Sigmoid colon (tissue), 7 donors: ENCODE results near the gene NR1D1. TPM values are rescaled to one million over a fixed set of nuclear protein-coding genes. Genes with fewer than 3 reads are reported as not detected.
A peak's percentile ranks its signal among the peaks of the same experiment; 100 is the strongest.

Experiments used
- DNase-seq: peaks from one replicate; pipeline ENCODE4 v3.0.0-alpha.2; 2019
- H3K27ac ChIP-seq, 4 donors: fragments of 200-600 bp; sonication (generic); one replicate each; pipeline ENCODE4 v1.5.1; 2016 to 2019; ENCODE audit warnings: mild to moderate bottlenecking in 1 of 4
- H3K27me3 ChIP-seq, 3 donors: fragments of 200-600 bp; sonication (generic); one replicate each; pipeline ENCODE4 v1.5.1; 2019; ENCODE audit warnings: mild to moderate bottlenecking in 1 of 3
- H3K36me3 ChIP-seq, 4 donors: fragments of 200-600 bp; sonication (generic); one replicate each; pipeline ENCODE4 v1.5.1; 2016 to 2019
- H3K4me1 ChIP-seq, 4 donors: fragments of 200-600 bp; sonication (generic); one replicate each; pipeline ENCODE4 v1.5.1; 2017 to 2019
- H3K4me3 ChIP-seq, 4 donors: fragments of 200-600 bp; sonication (generic); one replicate each; pipeline ENCODE4 v1.5.1; 2017 to 2019; ENCODE audit warnings: mild to moderate bottlenecking in 2 of 4, moderate library complexity in 1 of 4
- H3K9me3 ChIP-seq, 4 donors: fragments of 200-600 bp in 3 of 4; sonication (generic) in 3 of 4; one replicate each; pipeline versions ENCODE4 v1.5.1 to v1.6.1; 2013 to 2019
- EP300 ChIP-seq, 4 donors: sonication (generic); formaldehyde crosslinking; IDR thresholded peaks; one replicate each; pipeline ENCODE4 v1.6.1; 2017; ENCODE audit warnings: antibody characterized with exemption in 4 of 4
- POLR2A ChIP-seq, 2 donors: fragments of 450-650 bp; IDR thresholded peaks; one replicate each; pipeline ENCODE4 v1.6.1; 2016; ENCODE audit warnings: antibody characterized with exemption in 2 of 2, mild to moderate bottlenecking in 2 of 2, moderate library complexity in 2 of 2
- POLR2AphosphoS5 ChIP-seq, 4 donors: sonication (generic); formaldehyde crosslinking; IDR thresholded peaks; one replicate each; pipeline ENCODE4 v1.6.1; 2017; ENCODE audit warnings: antibody characterized with exemption in 4 of 4
- WGBS, 2 donors: extraction: QIAGEN DNeasy Blood & Tissue Kit; methylation state at CpG; one replicate each; pipeline ENCODE4 v1.1.7; 2013; 5-methylcytosine and 5-hydroxymethylcytosine counted together
- intact Hi-C: fragments of 100-400 bp; cut with DNase I; formaldehyde crosslinking; loops from one replicate; pipeline ENCODE4 v1.15.1; 2023
- polyA plus RNA-seq, 3 donors: library from polyadenylated mRNA; stranded (reverse); fragments of 200-250 nt; gene quantifications; one replicate each; pipeline ENCODE4 v1.2.3, GENCODE V29; 2013
- total RNA-seq, 4 donors: library from RNA; depleted of rRNA; stranded (reverse); fragments of >200 nt; gene quantifications; one replicate each; pipeline ENCODE4 v1.1.0, GENCODE V29; 2016
- TF ChIP-seq, protein P1 (sequence below), 4 experiments: fragments of 450-650 bp in 3 of 4; fragments of 200-600 bp in 1 of 4; IDR thresholded peaks; one replicate each; pipeline ENCODE4 v1.5.1; 2016 to 2019; ENCODE audit warnings: antibody characterized with exemption in 4 of 4, mild to moderate bottlenecking in 3 of 4, moderate library complexity in 2 of 4
- donor health status: healthy with polysubstance abuse.
- donor health status: Bipolar disorder and iron deficiency.
- donor health status: healthy.

The NR1D1 gene
- total and polyA plus RNA-seq, 7 donors = 4.1 to 12.8 (median 11.4) TPM

DNA sequence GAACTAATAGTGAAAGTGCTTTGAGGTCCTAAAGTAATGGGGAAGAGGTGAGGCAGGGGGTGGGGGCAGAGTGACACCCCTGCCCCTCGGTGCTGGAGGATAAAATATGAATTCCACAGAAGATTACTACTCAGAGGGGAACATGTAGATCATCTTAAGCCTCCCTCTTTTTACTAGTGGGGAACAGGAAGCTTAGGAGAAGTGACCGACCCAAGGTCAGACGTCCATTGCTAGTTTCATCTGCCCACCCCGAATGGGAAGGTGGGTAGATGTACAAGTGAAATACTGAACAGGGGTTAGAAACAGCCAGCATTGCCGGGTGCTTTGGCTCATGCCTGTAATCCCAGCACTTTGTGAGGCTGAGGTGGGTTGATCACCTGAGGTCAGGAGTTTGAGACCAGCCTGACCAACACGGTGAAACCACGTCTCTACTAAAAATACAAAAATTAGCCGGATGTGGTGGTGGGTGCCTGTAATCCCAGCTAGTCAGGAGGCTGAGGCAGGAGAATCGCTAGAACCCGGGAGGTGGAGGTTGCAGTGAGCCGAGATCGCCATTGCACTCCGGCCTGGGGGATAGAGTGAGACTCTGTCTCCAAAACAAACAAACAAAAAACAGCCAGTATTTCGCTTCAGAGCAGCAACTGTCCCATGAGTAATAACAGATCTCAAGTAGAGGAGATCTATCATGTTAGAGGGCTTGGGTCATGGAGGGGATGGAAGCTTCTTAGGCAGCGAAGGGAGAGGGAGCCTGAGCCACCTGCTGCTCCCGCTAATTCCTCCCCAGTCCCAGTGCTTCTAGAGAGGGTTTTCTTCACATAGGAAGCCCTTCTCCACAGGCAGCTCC is 1.2 kb upstream of the NR1D1 start:
- peaks cover 0 to 81% (median 79%) of the 10 kb centered on the region in 4 donors for H3K4me1 ChIP-seq
- H3K27ac ChIP-seq = peak overlapping the region; percentile 97 to 100 (median 98)
- H3K36me3 ChIP-seq = peaks cover 4 to 8% (median 7%) of the 10 kb centered on the region in 4 donors
- intact Hi-C loops = loop anchor here (5.0 kb wide), 1 partner anchor 241 kb away; no protein-coding TSS in a partner anchor
- H3K4me3 ChIP-seq = peak overlapping the region in 2 of 4 donors; percentile 85 to 96
- peak; percentile 64 for DNase-seq
- 71 to 77% methylated on average over 16 of the region's 16 CpGs for WGBS, 2 donors
- H3K27me3 ChIP-seq = no peaks in the 10 kb centered on the region
- H3K9me3 ChIP-seq = no peaks in the 10 kb centered on the region
- no peak for TF ChIP-seq EP300 (IDR thresholded peaks at IDR 0.05)
- TF ChIP-seq POLR2A (IDR thresholded peaks at IDR 0.05) = no peak
- no peak for TF ChIP-seq POLR2AphosphoS5 (IDR thresholded peaks at IDR 0.05)
- TF ChIP-seq, protein P1, sequence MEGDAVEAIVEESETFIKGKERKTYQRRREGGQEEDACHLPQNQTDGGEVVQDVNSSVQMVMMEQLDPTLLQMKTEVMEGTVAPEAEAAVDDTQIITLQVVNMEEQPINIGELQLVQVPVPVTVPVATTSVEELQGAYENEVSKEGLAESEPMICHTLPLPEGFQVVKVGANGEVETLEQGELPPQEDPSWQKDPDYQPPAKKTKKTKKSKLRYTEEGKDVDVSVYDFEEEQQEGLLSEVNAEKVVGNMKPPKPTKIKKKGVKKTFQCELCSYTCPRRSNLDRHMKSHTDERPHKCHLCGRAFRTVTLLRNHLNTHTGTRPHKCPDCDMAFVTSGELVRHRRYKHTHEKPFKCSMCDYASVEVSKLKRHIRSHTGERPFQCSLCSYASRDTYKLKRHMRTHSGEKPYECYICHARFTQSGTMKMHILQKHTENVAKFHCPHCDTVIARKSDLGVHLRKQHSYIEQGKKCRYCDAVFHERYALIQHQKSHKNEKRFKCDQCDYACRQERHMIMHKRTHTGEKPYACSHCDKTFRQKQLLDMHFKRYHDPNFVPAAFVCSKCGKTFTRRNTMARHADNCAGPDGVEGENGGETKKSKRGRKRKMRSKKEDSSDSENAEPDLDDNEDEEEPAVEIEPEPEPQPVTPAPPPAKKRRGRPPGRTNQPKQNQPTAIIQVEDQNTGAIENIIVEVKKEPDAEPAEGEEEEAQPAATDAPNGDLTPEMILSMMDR (IDR thresholded peaks at IDR 0.05) = no peak

DNA sequence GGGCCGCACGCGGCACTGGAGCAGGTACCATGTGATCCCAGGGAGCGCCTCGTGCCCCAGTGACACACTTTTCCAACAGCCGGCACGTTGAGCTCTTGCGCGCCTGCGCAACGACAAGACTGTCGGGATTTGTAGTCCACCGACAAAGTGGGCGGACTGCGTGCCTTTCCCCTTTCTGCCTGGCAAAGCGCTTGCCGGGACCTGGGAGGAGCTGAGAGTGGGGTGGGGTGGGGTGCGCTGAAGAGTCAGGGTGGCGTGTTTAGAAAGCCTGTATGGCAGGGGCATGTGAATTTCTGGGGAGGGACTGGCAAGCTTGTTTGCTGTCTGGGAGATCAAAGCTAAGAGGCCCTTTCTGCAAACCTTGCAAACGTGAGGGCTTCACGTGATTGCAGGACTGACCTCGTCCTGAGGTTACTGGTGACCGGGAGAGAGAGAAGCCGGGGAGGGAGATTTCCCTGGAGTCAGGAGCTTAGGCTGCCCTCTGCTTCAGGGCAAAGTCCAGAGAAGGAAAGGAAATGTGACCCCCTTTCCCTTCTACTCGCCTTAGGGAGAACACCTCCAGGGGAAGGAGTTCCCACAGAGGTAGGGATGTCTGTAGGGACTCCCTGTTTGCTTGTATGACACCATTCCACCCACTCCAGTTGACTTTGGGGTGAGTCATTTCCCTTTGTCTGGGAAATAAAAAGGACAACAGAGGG is 429 bp upstream of the NR1D1 start:
- 1 to 2% methylated on average over 25 of the region's 25 CpGs for WGBS, 2 donors
- H3K4me1 ChIP-seq = peaks cover 0 to 81% (median 79%) of the 10 kb centered on the region in 4 donors

DNA sequence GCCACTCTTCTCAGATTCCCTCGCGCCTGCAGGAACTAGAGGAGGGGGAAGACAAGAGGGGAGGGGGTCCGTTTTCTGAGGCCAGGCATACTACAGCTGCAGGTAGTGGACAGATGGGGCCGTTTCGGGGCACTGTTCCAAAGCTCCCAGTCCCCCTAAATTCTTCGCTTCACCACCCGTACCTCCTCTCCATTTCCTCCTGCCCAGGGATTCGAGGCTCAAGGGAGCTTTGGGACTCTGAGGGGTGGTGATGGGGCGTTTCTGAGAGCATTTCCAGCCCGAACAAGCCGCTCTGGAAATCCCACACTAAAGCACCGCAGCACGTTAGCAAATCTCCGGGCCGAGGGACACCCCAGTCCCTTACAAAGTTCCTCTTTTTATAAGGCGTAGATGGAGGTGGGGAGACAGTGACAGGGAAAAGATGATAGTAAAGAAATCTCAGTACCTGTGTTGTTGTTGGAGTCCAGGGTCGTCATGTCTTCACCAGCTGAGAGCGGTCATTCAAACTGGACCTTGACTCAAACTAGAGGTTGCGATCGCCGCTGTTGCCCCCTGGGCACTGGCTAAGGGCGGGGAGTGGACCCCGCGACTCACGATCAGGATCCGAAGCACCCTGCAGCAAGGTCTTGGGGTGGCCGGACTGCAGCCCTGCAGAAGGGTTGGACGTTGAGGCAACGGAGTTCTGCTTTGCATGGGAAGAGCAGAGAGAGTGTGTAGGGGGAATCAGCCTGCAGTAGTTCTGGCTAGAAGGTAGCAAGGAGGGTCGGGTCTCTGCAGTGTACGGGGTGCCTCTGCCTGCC is 570 bp downstream of the NR1D1 start:
- H3K36me3 ChIP-seq = peaks cover 22 to 25% (median 25%) of the 10 kb centered on the region in 4 donors
- no peak for DNase-seq
- no peaks in the 10 kb centered on the region for H3K27me3 ChIP-seq
- no peaks in the 10 kb centered on the region for H3K9me3 ChIP-seq
- H3K27ac ChIP-seq = peak overlapping the region; percentile 97 to 100 (median 98)
- peaks cover 0 to 81% (median 79%) of the 10 kb centered on the region in 4 donors for H3K4me1 ChIP-seq
- intact Hi-C loops = loop anchor here (1.0 to 5.0 kb wide), 2 partner anchors 8 to 242 kb away; no protein-coding TSS in a partner anchor
- peak overlapping the region; percentile 69 to 97 (median 90) for H3K4me3 ChIP-seq
- TF ChIP-seq POLR2AphosphoS5 (IDR thresholded peaks at IDR 0.05) (no peak), EP300 (IDR thresholded peaks at IDR 0.05) (no peak), POLR2A (IDR thresholded peaks at IDR 0.05) (no peak)
- TF ChIP-seq, protein P1 (IDR thresholded peaks at IDR 0.05) = no peak
- 4 to 5% methylated on average over 31 of the region's 31 CpGs for WGBS, 2 donors

More for the DNA sequence above, 429 bp upstream of the NR1D1 start:
- TF ChIP-seq, protein P1 (IDR thresholded peaks at IDR 0.05) = no peak
- TF ChIP-seq EP300 (IDR thresholded peaks at IDR 0.05) (peak in 2 of 4 donors; percentile 19 to 95), POLR2A (IDR thresholded peaks at IDR 0.05) (peak in 1 of 2 donors; percentile 40), POLR2AphosphoS5 (IDR thresholded peaks at IDR 0.05) (peak in 1 of 4 donors; percentile 84)
- Histone ChIP-seq H3K9me3 (no peaks in the 10 kb centered on the region), H3K36me3 (peaks cover 12 to 15% (median 15%) of the 10 kb centered on the region in 4 donors), H3K4me3 (peak overlapping the region; percentile 69 to 97 (median 90)), H3K27me3 (no peaks in the 10 kb centered on the region), H3K27ac (peak overlapping the region; percentile 97 to 100 (median 98))
- peak; percentile 100 for DNase-seq
- intact Hi-C loops = loop anchor here (5.0 kb wide), 1 partner anchor 241 kb away; no protein-coding TSS in a partner anchor
